HepG2 (cell line): Measurements from ENCODE around the gene GFAP. TPM values are rescaled to one million over a fixed set of nuclear protein-coding genes. Genes with fewer than 3 reads are reported as not detected.

Experiments
- ELF3 ChIP-seq: IDR thresholded peaks from 2 replicates; pipeline ENCODE4 v1.6.1; 2016; ENCODE audit warnings: missing genetic modification reagents, missing compliant biosample characterization
- ETV5 ChIP-seq: IDR thresholded peaks from 2 replicates; pipeline ENCODE4 v1.6.1; 2018; ENCODE audit warnings: missing biosample characterization, missing genetic modification reagents, inconsistent platforms, borderline replicate concordance
- GTF2F1 ChIP-seq: fragments of 150-350 bp; IDR thresholded peaks from 2 replicates; pipeline ENCODE4 v1.6.1; 2014; ENCODE audit warnings: low read length
- HOXD1 ChIP-seq: sonication (generic); formaldehyde crosslinking; IDR thresholded peaks from 2 replicates; pipeline ENCODE4 v1.5.0; 2020; ENCODE audit warnings: missing genetic modification reagents
- JUND ChIP-seq: sonication (generic); formaldehyde crosslinking; IDR thresholded peaks from 2 replicates; pipeline ENCODE4 v1.8.0; 2022; ENCODE audit warnings: mild to moderate bottlenecking, missing genetic modification reagents
- KDM4B ChIP-seq: sonication (generic); formaldehyde crosslinking; IDR thresholded peaks from 2 replicates; pipeline ENCODE4 v1.4.0; 2020; ENCODE audit warnings: missing genetic modification reagents
- KLF12 ChIP-seq: sonication (generic); formaldehyde crosslinking; IDR thresholded peaks from 2 replicates; pipeline ENCODE4 v1.4.0; 2020; ENCODE audit warnings: missing genetic modification reagents, borderline replicate concordance
- MBNL3 ChIP-seq: fragments of 250-450 bp; sonication (Bioruptor Pico); conservative IDR thresholded peaks from 2 replicates; pipeline ENCODE4 v1.8.0; 2022; ENCODE audit warnings: mild to moderate bottlenecking, inconsistent platforms
- PAX8 ChIP-seq: sonication (generic); formaldehyde crosslinking; IDR thresholded peaks from 2 replicates; pipeline ENCODE4 v1.8.0; 2022; ENCODE audit warnings: mild to moderate bottlenecking, missing genetic modification reagents, borderline replicate concordance
- POLR2AphosphoS2 ChIP-seq: IDR thresholded peaks from 2 replicates; pipeline ENCODE4 v1.6.1; 2011; ENCODE audit warnings: low read depth, low read length, improper control_type of control experiment
- RARA ChIP-seq: IDR thresholded peaks from 2 replicates; pipeline ENCODE4 v1.6.1; 2016; ENCODE audit warnings: missing genetic modification reagents, missing compliant biosample characterization
- TBX3 ChIP-seq: fragments of 450-650 bp; IDR thresholded peaks from 2 replicates; pipeline ENCODE4 v1.6.1; 2017; ENCODE audit warnings: antibody characterized with exemption, mild to moderate bottlenecking, inconsistent platforms, borderline replicate concordance
- TRIM24 ChIP-seq: sonication (generic); formaldehyde crosslinking; IDR thresholded peaks from 2 replicates; pipeline ENCODE4 v1.8.0; 2022; ENCODE audit warnings: mild to moderate bottlenecking, missing genetic modification reagents
- USF2 ChIP-seq, 2 experiments: sonication (generic) in 1 of 2; formaldehyde crosslinking in 1 of 2; IDR thresholded peaks; 2 replicates each; pipeline versions ENCODE4 v1.5.1 to v1.6.1; 2011 to 2020; ENCODE audit warnings: borderline replicate concordance in 1 of 2, low read depth in 1 of 2, low read length in 1 of 2, mild to moderate bottlenecking in 1 of 2, missing genetic modification reagents in 1 of 2, moderate library complexity in 1 of 2
- ZFYVE20 ChIP-seq: sonication (generic); formaldehyde crosslinking; IDR thresholded peaks from 2 replicates; pipeline ENCODE4 v1.8.0; 2023; ENCODE audit warnings: low read depth, mild to moderate bottlenecking, moderate library complexity, missing genetic modification reagents, borderline replicate concordance
- ZNF256 ChIP-seq: sonication (generic); formaldehyde crosslinking; conservative IDR thresholded peaks from 2 replicates; pipeline ENCODE4 v1.4.0; 2020; ENCODE audit warnings: missing genetic modification reagents
- ZNF281 ChIP-seq: sonication (generic); formaldehyde crosslinking; IDR thresholded peaks from 2 replicates; pipeline ENCODE4 v1.4.0; 2020; ENCODE audit warnings: missing genetic modification reagents, borderline replicate concordance
- ZNF333 ChIP-seq: sonication (generic); formaldehyde crosslinking; IDR thresholded peaks from 2 replicates; pipeline ENCODE4 v1.4.0; 2020; ENCODE audit warnings: mild to moderate bottlenecking, missing genetic modification reagents, borderline replicate concordance
- ZNF33B ChIP-seq: sonication (generic); formaldehyde crosslinking; IDR thresholded peaks from 2 replicates; pipeline ENCODE4 v1.5.1; 2020; ENCODE audit warnings: mild to moderate bottlenecking, missing genetic modification reagents
- ZNF607 ChIP-seq: sonication (generic); formaldehyde crosslinking; IDR thresholded peaks from 2 replicates; pipeline ENCODE4 v1.5.1; 2020; ENCODE audit warnings: missing genetic modification reagents, mild to moderate bottlenecking, borderline replicate concordance
- polyA plus RNA-seq, 8 experiments: library from polyadenylated mRNA; depleted of rRNA in 3 of 8; stranded (reverse) in 7 of 8; unstranded in 1 of 8; fragments of >200 nt; fragmentation: Illumina TruSeq in 4 of 8; extraction: Trizol in 4 of 8; gene quantifications; 2 replicates each; pipeline versions ENCODE4 v1.2.1 to v1.2.3, GENCODE V29; 2011 to 2016; ENCODE audit warnings: low read depth in 4 of 8, missing spikeins in 1 of 8, mixed read lengths in 1 of 8; ENCODE audit not compliant: insufficient read depth in 1 of 8
- total RNA-seq, 5 experiments: library from RNA; depleted of rRNA; stranded (reverse); fragments of >200 nt; fragmentation: Illumina TruSeq; extraction: Trizol; gene quantifications; 2 replicates each; pipeline ENCODE4 v1.2.3, GENCODE V29; 2016; ENCODE audit warnings: low read depth in 1 of 5
- TF ChIP-seq, protein P1 (sequence below): fragments of 450-650 bp; IDR thresholded peaks from 2 replicates; pipeline ENCODE4 v1.6.1; 2017; ENCODE audit warnings: mild to moderate bottlenecking

GFAP gene
- total and polyA plus RNA-seq, 2 of the 13 experiments (the other 11 are each of a cell fraction or from before 2014, with no cell fraction given), result 0.11 to 0.29 TPM

DNA sequence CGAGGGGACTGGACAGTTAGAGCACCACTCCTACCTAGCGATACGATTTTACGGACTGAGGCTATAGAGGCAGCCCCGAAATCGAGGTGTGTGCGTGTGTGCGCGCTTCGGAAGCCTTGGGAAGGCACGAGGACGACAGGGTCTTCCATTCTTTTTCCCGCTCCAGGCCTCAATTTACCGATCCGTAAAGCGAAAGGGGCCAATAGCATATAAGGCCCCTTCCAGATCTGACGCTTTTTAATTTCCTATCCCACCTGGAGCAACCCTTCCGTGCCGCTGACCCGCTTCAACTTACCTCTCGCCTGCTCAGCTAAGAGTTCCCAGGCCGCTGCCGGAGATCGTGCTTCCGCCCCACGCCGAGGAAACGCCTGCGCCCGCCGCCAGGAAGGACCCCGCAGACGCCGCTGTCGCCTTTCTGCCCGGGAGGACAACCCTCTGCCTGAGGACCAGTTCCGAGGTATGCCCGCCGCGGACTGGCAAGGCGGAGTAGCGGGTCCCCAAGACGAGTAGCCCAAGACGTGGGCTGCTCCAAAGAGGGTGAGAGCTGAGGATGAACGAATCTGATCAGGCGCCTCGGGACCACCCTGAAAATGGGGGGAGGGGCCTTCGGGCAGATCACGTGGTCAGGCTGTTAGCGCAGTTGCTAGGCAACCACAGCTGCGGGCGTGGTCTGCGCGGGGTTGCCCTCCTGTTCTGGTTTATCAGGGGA, 16.1 kb downstream of the GFAP start, which contains the start of gene EFTUD2 (continued):
- TF ChIP-seq ZNF333 (CRISPR knock-in tag), result peak; percentile 63
- peak; percentile 96 for TF ChIP-seq USF2 (IDR thresholded peaks at IDR 0.05; ENCODE audit: low read depth, low read length)
- peak; percentile 99 for TF ChIP-seq USF2 (CRISPR knock-in tag; IDR thresholded peaks at IDR 0.05; ENCODE audit: borderline replicate concordance)
- TF ChIP-seq PAX8 (CRISPR knock-in tag), result peak; percentile 81
- TF ChIP-seq TBX3, result peak; percentile 77
- TF ChIP-seq POLR2AphosphoS2, result no peak
- peak; percentile 53 for TF ChIP-seq RARA (CRISPR knock-in tag)
- peak; percentile 74; the same call in 1 of the 2 replicates for TF ChIP-seq JUND (CRISPR knock-in tag)
- peak; percentile 34; the same call in 1 of the 2 replicates for TF ChIP-seq GTF2F1
- TF ChIP-seq, protein P1, sequence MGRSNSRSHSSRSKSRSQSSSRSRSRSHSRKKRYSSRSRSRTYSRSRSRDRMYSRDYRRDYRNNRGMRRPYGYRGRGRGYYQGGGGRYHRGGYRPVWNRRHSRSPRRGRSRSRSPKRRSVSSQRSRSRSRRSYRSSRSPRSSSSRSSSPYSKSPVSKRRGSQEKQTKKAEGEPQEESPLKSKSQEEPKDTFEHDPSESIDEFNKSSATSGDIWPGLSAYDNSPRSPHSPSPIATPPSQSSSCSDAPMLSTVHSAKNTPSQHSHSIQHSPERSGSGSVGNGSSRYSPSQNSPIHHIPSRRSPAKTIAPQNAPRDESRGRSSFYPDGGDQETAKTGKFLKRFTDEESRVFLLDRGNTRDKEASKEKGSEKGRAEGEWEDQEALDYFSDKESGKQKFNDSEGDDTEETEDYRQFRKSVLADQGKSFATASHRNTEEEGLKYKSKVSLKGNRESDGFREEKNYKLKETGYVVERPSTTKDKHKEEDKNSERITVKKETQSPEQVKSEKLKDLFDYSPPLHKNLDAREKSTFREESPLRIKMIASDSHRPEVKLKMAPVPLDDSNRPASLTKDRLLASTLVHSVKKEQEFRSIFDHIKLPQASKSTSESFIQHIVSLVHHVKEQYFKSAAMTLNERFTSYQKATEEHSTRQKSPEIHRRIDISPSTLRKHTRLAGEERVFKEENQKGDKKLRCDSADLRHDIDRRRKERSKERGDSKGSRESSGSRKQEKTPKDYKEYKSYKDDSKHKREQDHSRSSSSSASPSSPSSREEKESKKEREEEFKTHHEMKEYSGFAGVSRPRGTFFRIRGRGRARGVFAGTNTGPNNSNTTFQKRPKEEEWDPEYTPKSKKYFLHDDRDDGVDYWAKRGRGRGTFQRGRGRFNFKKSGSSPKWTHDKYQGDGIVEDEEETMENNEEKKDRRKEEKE, result no peak
- peak; percentile 95 for TF ChIP-seq ETV5 (CRISPR knock-in tag)
- no peak for TF ChIP-seq TRIM24 (CRISPR knock-in tag)
- peak; percentile 11; the same call in 1 of the 2 replicates for TF ChIP-seq ZNF33B (CRISPR knock-in tag)
- peak; percentile 90 for TF ChIP-seq ELF3 (CRISPR knock-in tag)
- no peak for TF ChIP-seq ZFYVE20 (CRISPR knock-in tag)
- peak; percentile 96 for TF ChIP-seq ZNF281
- TF ChIP-seq ZNF256 (CRISPR knock-in tag), result no peak; the same call in 1 of the 2 replicates
- no peak; the same call in none of the 2 replicates for TF ChIP-seq KLF12 (CRISPR knock-in tag)
- no peak; the same call in 1 of the 2 replicates for TF ChIP-seq HOXD1 (CRISPR knock-in tag)
- peak; percentile 99; the same call in 1 of the 2 replicates for TF ChIP-seq KDM4B (CRISPR knock-in tag)
- TF ChIP-seq MBNL3 (CRISPR knock-in tag), result no peak
- TF ChIP-seq ZNF607 (CRISPR knock-in tag), result peak; percentile 91; the same call in 1 of the 2 replicates
